GM12878 (cell line): ENCODE data around the gene RORB. TPM values are rescaled to one million over a fixed set of nuclear protein-coding genes. Genes with fewer than 3 reads are reported as not detected.

Source experiments
- ATAC-seq: fragments of 200-7000 bp; cut with Tn5 transposase; 3 replicates; pipeline ENCODE4 v1.9.1; 2020; ENCODE audit warnings: mild to moderate bottlenecking, moderate library complexity
- BruUV-seq: library from RNA; stranded (reverse); fragments of 400-500 nt; replicated peaks from 2 replicates; lab custom pipeline; 2021; lab: Mats Ljungman, UMichigan
- CTCF ChIA-PET: fragments of 300-600 bp; sonication (Branson Sonifier 250); formaldehyde crosslinking; extraction: SDS; loops from one replicate; lab custom pipeline; 2021; ENCODE audit warnings: inconsistent platforms; lab: Yijun Ruan, JAX
- POLR2A ChIA-PET: fragments of 350-600 bp; formaldehyde crosslinking; extraction: SDS; loops from one replicate; lab custom pipeline; 2021; ENCODE audit warnings: inconsistent platforms; lab: Charles Lee
- RAD21 ChIA-PET: fragments of 300-600 bp; sonication (Branson Sonifier 250); formaldehyde crosslinking; loops from one replicate; lab custom pipeline; 2023; ENCODE audit warnings: antibody characterized with exemption; ENCODE audit not compliant: unreplicated experiment; lab: Charles Lee
- SMC1A ChIA-PET: fragments of 300-600 bp; sonication (Branson Sonifier 250); formaldehyde crosslinking; loops from one replicate; lab custom pipeline; 2023; ENCODE audit not compliant: unreplicated experiment, uncharacterized antibody; lab: Charles Lee
- DNase-seq: peaks from one replicate; pipeline ENCODE4 v3.0.0-alpha.2; 2011; ENCODE audit warnings: low read depth, low spot score
- FAIRE-seq: peaks from 3 replicates; lab custom pipeline; 2011; peaks lifted over from hg19 to GRCh38; lab: Jason Lieb, UNC
- H2AFZ ChIP-seq: 2 replicates; pipeline ENCODE4 v1.6.0; 2011; ENCODE audit warnings: low read depth, low read length, control low read depth; ENCODE audit not compliant: control insufficient read depth
- H3K27ac ChIP-seq: 2 replicates; pipeline ENCODE4 v1.5.1; 2011; ENCODE audit warnings: control low read depth; ENCODE audit not compliant: control insufficient read depth, insufficient read depth
- H3K27me3 ChIP-seq, 2 experiments: replicated peaks in 1 of 2; 2 replicates each; pipeline versions ENCODE4 v1.6.0 to v1.6.1; 2011; ENCODE audit warnings: low read length in 1 of 2; ENCODE audit not compliant: control insufficient read depth in 2 of 2, insufficient read depth in 2 of 2
- H3K36me3 ChIP-seq, 2 experiments: 2 replicates each; pipeline ENCODE4 v1.5.1; 2011; ENCODE audit warnings: low read length in 1 of 2; ENCODE audit not compliant: control insufficient read depth in 2 of 2, insufficient read depth in 2 of 2
- H3K4me1 ChIP-seq: 2 replicates; pipeline ENCODE4 v1.6.1; 2011; ENCODE audit warnings: mild to moderate bottlenecking, low read length, moderate library complexity, mixed read lengths; ENCODE audit not compliant: control insufficient read depth, insufficient read depth
- H3K4me2 ChIP-seq: 2 replicates; pipeline ENCODE4 v1.6.0; 2011; ENCODE audit warnings: control low read depth; ENCODE audit not compliant: control insufficient read depth, insufficient read depth
- H3K4me3 ChIP-seq: fragments of 200-600 bp; sonication (generic); 2 replicates; pipeline ENCODE4 v1.5.1; 2016
- H3K79me2 ChIP-seq: 2 replicates; pipeline ENCODE4 v1.6.0; 2011; ENCODE audit warnings: low read length; ENCODE audit not compliant: control insufficient read depth, insufficient read depth
- H3K9ac ChIP-seq: 2 replicates; pipeline ENCODE4 v1.8.0; 2011; ENCODE audit warnings: low read length, control low read depth, mixed read lengths; ENCODE audit not compliant: control insufficient read depth, insufficient read depth
- H3K9me3 ChIP-seq: replicated peaks from 3 replicates; pipeline ENCODE4 v1.5.1; 2011; ENCODE audit warnings: mild to moderate bottlenecking, low read length; ENCODE audit not compliant: control insufficient read depth, insufficient read depth
- H4K20me1 ChIP-seq: 2 replicates; pipeline ENCODE4 v1.6.0; 2011; ENCODE audit not compliant: control insufficient read depth, insufficient read depth
- CBFB ChIP-seq: IDR thresholded peaks from 2 replicates; pipeline ENCODE4 v1.6.1; 2016; ENCODE audit warnings: antibody characterized with exemption, low read depth
- CEBPB ChIP-seq, 2 experiments: fragments of 150-350 bp in 1 of 2; IDR thresholded peaks; 2 replicates each; pipeline ENCODE4 v1.6.1; 2012 to 2014; ENCODE audit warnings: low read depth in 2 of 2, low read length in 2 of 2, borderline replicate concordance in 1 of 2, inconsistent platforms in 1 of 2
- IRF4 ChIP-seq: IDR thresholded peaks from 2 replicates; pipeline ENCODE4 v1.6.1; 2011; ENCODE audit warnings: low read depth, low read length
- NFYA ChIP-seq: IDR thresholded peaks from 2 replicates; pipeline ENCODE4 v1.6.1; 2011; ENCODE audit warnings: low read depth, mild to moderate bottlenecking, low read length, improper control_type of control experiment, borderline replicate concordance
- TAF1 ChIP-seq: IDR thresholded peaks from 2 replicates; pipeline ENCODE4 v1.6.1; 2011; ENCODE audit warnings: mild to moderate bottlenecking, low read depth, low read length, borderline replicate concordance
- ZSCAN29 ChIP-seq: fragments of 450-650 bp; IDR thresholded peaks from 2 replicates; pipeline ENCODE4 v1.6.1; 2017; ENCODE audit warnings: mild to moderate bottlenecking, moderate library complexity
- WGBS: methylation state at CpG from one replicate; pipeline ENCODE4 v1.1.6; 2016; ENCODE audit warnings: low lambda C conversion rate; ENCODE audit not compliant: insufficient replicate concordance, insufficient coverage; ENCODE audit errors: missing lambda C conversion rate; 5-methylcytosine and 5-hydroxymethylcytosine counted together
- in situ Hi-C: fragments of 300-500 bp; cut with MboI; formaldehyde crosslinking; loops from 9 replicates; pipeline ENCODE4 v1.14.3; 2018; ENCODE audit warnings: mixed read lengths
- intact Hi-C: fragments of 100-400 bp; cut with micrococcal nuclease; formaldehyde crosslinking; loops from one replicate; pipeline ENCODE4 v1.14.2; 2022; ENCODE audit not compliant: unreplicated experiment
- polyA plus RNA-seq, 11 experiments: library from polyadenylated mRNA; depleted of rRNA in 4 of 11; unstranded in 6 of 11; stranded (reverse) in 5 of 11; fragments of >200 nt; fragmentation: Nextera tagmentation in 4 of 11; fragmentation: Illumina TruSeq in 1 of 11; extraction: Ambion mirVana in 4 of 11; extraction: Trizol in 1 of 11; gene quantifications; 1 replicate in 1 of 11; 2 replicates in 10 of 11; pipeline versions ENCODE4 v1.2.1 to v1.2.3, GENCODE V29; 2011 to 2016; ENCODE audit warnings: inconsistent platforms in 2 of 11, missing spikeins in 2 of 11, low read depth in 1 of 11
- total RNA-seq, 4 experiments: library from RNA; depleted of rRNA in 3 of 4; stranded (reverse); fragments of >200 nt in 3 of 4; fragmentation: Illumina TruSeq in 1 of 4; extraction: Trizol in 1 of 4; gene quantifications; 2 replicates each; pipeline versions ENCODE4 v1.2.1 to v1.2.3, GENCODE V29; 2013 to 2021
- TF ChIP-seq, protein P1 (sequence below): fragments of 450-650 bp; IDR thresholded peaks from 2 replicates; pipeline ENCODE4 v1.6.1; 2017; ENCODE audit warnings: mild to moderate bottlenecking, low read depth, inconsistent platforms; ENCODE audit not compliant: poor library complexity, severe bottlenecking

RORB gene
- total and polyA plus RNA-seq, 10 of the 15 experiments (the other 5 are each of a cell fraction or from before 2014, with no cell fraction given) = under 0.01 to 0.01 TPM; not detected in 8

GRCh38 chr9:74662674-74663073 lies 165.5 kb downstream of the RORB start:
- intact Hi-C loops (no loop called here), in situ Hi-C loops (no loop called here)
- 40% methylated on average over 8 of the region's 8 CpGs for WGBS
- Histone ChIP-seq H3K27me3 (no peaks in the 10 kb centered on the region), H3K36me3 (no peaks in the 10 kb centered on the region), H3K27ac (no peak overlapping the region), H3K4me1 (no peaks in the 10 kb centered on the region), H3K9me3 (no peaks in the 10 kb centered on the region), H3K4me3 (no peak overlapping the region), H4K20me1 (no peaks in the 10 kb centered on the region), H2AFZ (no peak overlapping the region), H3K4me2 (no peak overlapping the region), H3K9ac (no peak overlapping the region)
- BruUV-seq = no TSS peak
- CTCF ChIA-PET = interaction anchor here (0.9 to 1.3 kb wide), 2 partner anchors 14 to 111 kb away, joined by 3 read pairs; no protein-coding TSS in a partner anchor
- no peak for ATAC-seq
- no peak for FAIRE-seq
- RAD21 ChIA-PET = no interaction called here
- SMC1A ChIA-PET = interaction anchor here (1.0 kb wide), 1 partner anchor 9 kb away, joined by 3 read pairs; no protein-coding TSS in a partner anchor
- no peak for DNase-seq
- no peak for TF ChIP-seq TAF1
- no peak for TF ChIP-seq CEBPB (IDR thresholded peaks at IDR 0.05; ENCODE audit: borderline replicate concordance in 1 of 2, low read depth in 2 of 2, low read length in 2 of 2)
- no peak for TF ChIP-seq NFYA
- no peak for TF ChIP-seq IRF4
- TF ChIP-seq, protein P1, sequence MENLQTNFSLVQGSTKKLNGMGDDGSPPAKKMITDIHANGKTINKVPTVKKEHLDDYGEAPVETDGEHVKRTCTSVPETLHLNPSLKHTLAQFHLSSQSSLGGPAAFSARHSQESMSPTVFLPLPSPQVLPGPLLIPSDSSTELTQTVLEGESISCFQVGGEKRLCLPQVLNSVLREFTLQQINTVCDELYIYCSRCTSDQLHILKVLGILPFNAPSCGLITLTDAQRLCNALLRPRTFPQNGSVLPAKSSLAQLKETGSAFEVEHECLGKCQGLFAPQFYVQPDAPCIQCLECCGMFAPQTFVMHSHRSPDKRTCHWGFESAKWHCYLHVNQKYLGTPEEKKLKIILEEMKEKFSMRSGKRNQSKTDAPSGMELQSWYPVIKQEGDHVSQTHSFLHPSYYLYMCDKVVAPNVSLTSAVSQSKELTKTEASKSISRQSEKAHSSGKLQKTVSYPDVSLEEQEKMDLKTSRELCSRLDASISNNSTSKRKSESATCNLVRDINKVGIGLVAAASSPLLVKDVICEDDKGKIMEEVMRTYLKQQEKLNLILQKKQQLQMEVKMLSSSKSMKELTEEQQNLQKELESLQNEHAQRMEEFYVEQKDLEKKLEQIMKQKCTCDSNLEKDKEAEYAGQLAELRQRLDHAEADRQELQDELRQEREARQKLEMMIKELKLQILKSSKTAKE = no peak
- no peak for TF ChIP-seq ZSCAN29
- no peak for TF ChIP-seq CBFB
- TF ChIP-seq, all 136 proteins: peak for 0
- POLR2A ChIA-PET = no interaction called here
- H3K79me2 ChIP-seq = no peaks in the 10 kb centered on the region
